ENCODE results near the gene DRAXIN.

DNA sequence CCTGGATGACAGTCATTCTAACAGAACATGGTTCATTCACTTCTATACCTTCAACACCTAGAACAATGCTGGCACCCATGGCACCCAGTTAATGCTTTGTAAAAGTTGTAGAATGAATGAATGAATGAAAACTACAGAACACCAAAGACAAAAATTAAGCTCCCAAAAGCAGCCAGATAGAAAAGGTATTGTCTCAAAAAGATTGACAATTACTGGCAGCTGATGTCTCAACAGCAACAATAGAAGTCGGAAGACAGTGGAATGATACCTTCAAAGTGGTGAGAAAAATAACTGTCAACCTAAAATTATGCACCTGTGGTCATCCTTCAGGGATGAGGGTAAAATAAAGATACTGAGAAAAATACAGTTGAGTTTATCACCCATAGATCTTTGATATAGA, 65.5 kb downstream of the DRAXIN start:
- TF ChIP-seq, protein P1, sequence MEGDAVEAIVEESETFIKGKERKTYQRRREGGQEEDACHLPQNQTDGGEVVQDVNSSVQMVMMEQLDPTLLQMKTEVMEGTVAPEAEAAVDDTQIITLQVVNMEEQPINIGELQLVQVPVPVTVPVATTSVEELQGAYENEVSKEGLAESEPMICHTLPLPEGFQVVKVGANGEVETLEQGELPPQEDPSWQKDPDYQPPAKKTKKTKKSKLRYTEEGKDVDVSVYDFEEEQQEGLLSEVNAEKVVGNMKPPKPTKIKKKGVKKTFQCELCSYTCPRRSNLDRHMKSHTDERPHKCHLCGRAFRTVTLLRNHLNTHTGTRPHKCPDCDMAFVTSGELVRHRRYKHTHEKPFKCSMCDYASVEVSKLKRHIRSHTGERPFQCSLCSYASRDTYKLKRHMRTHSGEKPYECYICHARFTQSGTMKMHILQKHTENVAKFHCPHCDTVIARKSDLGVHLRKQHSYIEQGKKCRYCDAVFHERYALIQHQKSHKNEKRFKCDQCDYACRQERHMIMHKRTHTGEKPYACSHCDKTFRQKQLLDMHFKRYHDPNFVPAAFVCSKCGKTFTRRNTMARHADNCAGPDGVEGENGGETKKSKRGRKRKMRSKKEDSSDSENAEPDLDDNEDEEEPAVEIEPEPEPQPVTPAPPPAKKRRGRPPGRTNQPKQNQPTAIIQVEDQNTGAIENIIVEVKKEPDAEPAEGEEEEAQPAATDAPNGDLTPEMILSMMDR (IDR thresholded peaks at IDR 0.05 in 4 of 5, conservative IDR thresholded peaks at IDR 0.05 in 1 of 5): no peak
- TF ChIP-seq POLR2A (IDR thresholded peaks at IDR 0.05): no peak
